ENCODE data around the gene MARK1. TPM values are rescaled to one million over a fixed set of nuclear protein-coding genes. Genes with fewer than 3 reads are reported as not detected.

MARK1 gene
- total RNA-seq, 1 experiment from 2014 or later, result 7.5 TPM

- Mint-ChIP-seq H3K36me3 (ENCODE audit: insufficient read depth, unreplicated experiment) (no peaks in the 10 kb centered on the region), H3K4me3 (ENCODE audit: unreplicated experiment) (no peak overlapping the region), H3K27me3 (ENCODE audit: insufficient read depth, unreplicated experiment) (no peaks in the 10 kb centered on the region), H3K9me3 (ENCODE audit: unreplicated experiment) (no peaks in the 10 kb centered on the region), H3K4me1 (ENCODE audit: insufficient read depth, unreplicated experiment) (peaks cover 6% of the 10 kb centered on the region), H3K27ac (ENCODE audit: low read depth, unreplicated experiment) (no peak overlapping the region)
- intact Hi-C loops (cut with micrococcal nuclease), result no loop called here
- no TSS peak for BruUV-seq (replicated peaks)
- no peak for DNase-seq (ENCODE audit: unreplicated experiment)
- ChIA-PET CTCF (interaction anchor here (0.5 to 1.9 kb wide), 2 partner anchors 10 to 83 kb away, joined by 5 to 7 read pairs; no protein-coding TSS in a partner anchor), POLR2A (interaction anchor here (1.0 kb wide), 1 partner anchor 14 kb away, joined by 4 read pairs; no protein-coding TSS in a partner anchor)
- no peak for TF ChIP-seq CTCF (IDR thresholded peaks at IDR 0.05; ENCODE audit: unreplicated experiment)
Measured at GRCh38 chr1:220551718-220552117, 23.8 kb downstream of the MARK1 start.

- H3K9me3 Mint-ChIP-seq (ENCODE audit: unreplicated experiment), result no peaks in the 10 kb centered on the region
- H3K4me1 Mint-ChIP-seq (ENCODE audit: insufficient read depth, unreplicated experiment), result peaks cover 6% of the 10 kb centered on the region
- no peak for TF ChIP-seq CTCF (IDR thresholded peaks at IDR 0.05; ENCODE audit: unreplicated experiment)
- H3K27me3 Mint-ChIP-seq (ENCODE audit: insufficient read depth, unreplicated experiment), result no peaks in the 10 kb centered on the region
- intact Hi-C loops (cut with micrococcal nuclease), result no loop called here
- no peaks in the 10 kb centered on the region for H3K36me3 Mint-ChIP-seq (ENCODE audit: insufficient read depth, unreplicated experiment)
- POLR2A ChIA-PET, result interaction anchor here (1.0 to 1.1 kb wide), 2 partner anchors 12 to 13 kb away, joined by 3 to 4 read pairs; no protein-coding TSS in a partner anchor
- CTCF ChIA-PET, result interaction anchor here (0.6 to 1.9 kb wide), 2 partner anchors 9 to 46 kb away, joined by 4 to 7 read pairs; no protein-coding TSS in a partner anchor
- DNase-seq (ENCODE audit: unreplicated experiment), result peak; percentile 55
- H3K4me3 Mint-ChIP-seq (ENCODE audit: unreplicated experiment), result no peak overlapping the region
- no TSS peak for BruUV-seq (replicated peaks)
- no peak overlapping the region for H3K27ac Mint-ChIP-seq (ENCODE audit: low read depth, unreplicated experiment)
Measured at GRCh38 chr1:220552672-220553260, 24.8 kb downstream of the MARK1 start.

GRCh38 chr1:220556641-220557040 is 28.7 kb downstream of the MARK1 start:
- Mint-ChIP-seq H3K4me1 (ENCODE audit: insufficient read depth, unreplicated experiment) (peaks cover 6% of the 10 kb centered on the region), H3K27me3 (ENCODE audit: insufficient read depth, unreplicated experiment) (no peaks in the 10 kb centered on the region), H3K4me3 (ENCODE audit: unreplicated experiment) (no peak overlapping the region), H3K27ac (ENCODE audit: low read depth, unreplicated experiment) (no peak overlapping the region), H3K9me3 (ENCODE audit: unreplicated experiment) (no peaks in the 10 kb centered on the region), H3K36me3 (ENCODE audit: insufficient read depth, unreplicated experiment) (no peaks in the 10 kb centered on the region)
- DNase-seq (ENCODE audit: unreplicated experiment), result no peak
- ChIA-PET CTCF (interaction anchor here (1.4 kb wide), 1 partner anchor 9 kb away, joined by 4 read pairs; no protein-coding TSS in a partner anchor), POLR2A (interaction anchor here (1.1 kb wide), 1 partner anchor 15 kb away, joined by 3 read pairs; no protein-coding TSS in a partner anchor)
- intact Hi-C loops (cut with micrococcal nuclease), result no loop called here
- BruUV-seq (replicated peaks), result no TSS peak
- no peak for TF ChIP-seq CTCF (IDR thresholded peaks at IDR 0.05; ENCODE audit: unreplicated experiment)

- TF ChIP-seq CTCF (IDR thresholded peaks at IDR 0.05; ENCODE audit: unreplicated experiment), result no peak
- Mint-ChIP-seq H3K4me3 (ENCODE audit: unreplicated experiment) (no peak overlapping the region), H3K27me3 (ENCODE audit: insufficient read depth, unreplicated experiment) (no peaks in the 10 kb centered on the region), H3K9me3 (ENCODE audit: unreplicated experiment) (no peaks in the 10 kb centered on the region), H3K4me1 (ENCODE audit: insufficient read depth, unreplicated experiment) (peaks cover 6% of the 10 kb centered on the region), H3K36me3 (ENCODE audit: insufficient read depth, unreplicated experiment) (no peaks in the 10 kb centered on the region), H3K27ac (ENCODE audit: low read depth, unreplicated experiment) (no peak overlapping the region)
- DNase-seq (ENCODE audit: unreplicated experiment), result no peak
- ChIA-PET POLR2A (interaction anchor here (0.6 to 0.9 kb wide), 2 partner anchors 33 to 154 kb away, joined by 3 to 5 read pairs; no protein-coding TSS in a partner anchor), CTCF (no interaction called here)
- intact Hi-C loops (cut with micrococcal nuclease), result no loop called here
- BruUV-seq (replicated peaks), result no TSS peak
Measured at GRCh38 chr1:220563564-220563963, 35.6 kb downstream of the MARK1 start.

All from MCF 10A (cell line).